Measurements from ENCODE around the gene COQ8A.

GRCh38 chr1:226988334-226988666, 48.2 kb downstream of the COQ8A start:
- TF ChIP-seq RAD21 (IDR thresholded peaks at IDR 0.05; ENCODE audit: low read depth): no peak
- no peak for TF ChIP-seq EZH2 (IDR thresholded peaks at IDR 0.05)
- TF ChIP-seq, protein P1, sequence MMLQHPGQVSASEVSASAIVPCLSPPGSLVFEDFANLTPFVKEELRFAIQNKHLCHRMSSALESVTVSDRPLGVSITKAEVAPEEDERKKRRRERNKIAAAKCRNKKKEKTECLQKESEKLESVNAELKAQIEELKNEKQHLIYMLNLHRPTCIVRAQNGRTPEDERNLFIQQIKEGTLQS (IDR thresholded peaks at IDR 0.05): no peak
- TF ChIP-seq, protein P2, sequence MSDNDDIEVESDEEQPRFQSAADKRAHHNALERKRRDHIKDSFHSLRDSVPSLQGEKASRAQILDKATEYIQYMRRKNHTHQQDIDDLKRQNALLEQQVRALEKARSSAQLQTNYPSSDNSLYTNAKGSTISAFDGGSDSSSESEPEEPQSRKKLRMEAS (IDR thresholded peaks at IDR 0.05): no peak
- no peak for TF ChIP-seq REST (IDR thresholded peaks at IDR 0.05; ENCODE audit: low read depth)
- no peak for TF ChIP-seq POLR2A (IDR thresholded peaks at IDR 0.05; ENCODE audit: borderline replicate concordance, extremely low read depth, insufficient read depth, insufficient read length)
- TF ChIP-seq, protein P3, sequence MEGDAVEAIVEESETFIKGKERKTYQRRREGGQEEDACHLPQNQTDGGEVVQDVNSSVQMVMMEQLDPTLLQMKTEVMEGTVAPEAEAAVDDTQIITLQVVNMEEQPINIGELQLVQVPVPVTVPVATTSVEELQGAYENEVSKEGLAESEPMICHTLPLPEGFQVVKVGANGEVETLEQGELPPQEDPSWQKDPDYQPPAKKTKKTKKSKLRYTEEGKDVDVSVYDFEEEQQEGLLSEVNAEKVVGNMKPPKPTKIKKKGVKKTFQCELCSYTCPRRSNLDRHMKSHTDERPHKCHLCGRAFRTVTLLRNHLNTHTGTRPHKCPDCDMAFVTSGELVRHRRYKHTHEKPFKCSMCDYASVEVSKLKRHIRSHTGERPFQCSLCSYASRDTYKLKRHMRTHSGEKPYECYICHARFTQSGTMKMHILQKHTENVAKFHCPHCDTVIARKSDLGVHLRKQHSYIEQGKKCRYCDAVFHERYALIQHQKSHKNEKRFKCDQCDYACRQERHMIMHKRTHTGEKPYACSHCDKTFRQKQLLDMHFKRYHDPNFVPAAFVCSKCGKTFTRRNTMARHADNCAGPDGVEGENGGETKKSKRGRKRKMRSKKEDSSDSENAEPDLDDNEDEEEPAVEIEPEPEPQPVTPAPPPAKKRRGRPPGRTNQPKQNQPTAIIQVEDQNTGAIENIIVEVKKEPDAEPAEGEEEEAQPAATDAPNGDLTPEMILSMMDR (IDR thresholded peaks at IDR 0.05 in 2 of 3, conservative IDR thresholded peaks at IDR 0.05 in 1 of 3; ENCODE audit: borderline replicate concordance in 1 of 3, insufficient read depth in 1 of 3, low read depth in 2 of 3, low read length in 2 of 3): no peak
